Measurements from ENCODE around the gene TP53I11. TPM values are rescaled to one million over a fixed set of nuclear protein-coding genes. Genes with fewer than 3 reads are reported as not detected.

The TP53I11 gene
- polyA plus RNA-seq, 3 donors = 11.0 to 13.2 (median 11.3) TPM

- Histone ChIP-seq H3K27me3 (ENCODE audit: control insufficient read depth in 2 of 2, insufficient read depth in 2 of 2, low read length in 2 of 2) (no peaks in the 10 kb centered on the region), H3K4me1 (ENCODE audit: control insufficient read depth in 1 of 2, insufficient read depth in 2 of 2, low read length in 2 of 2) (peaks cover 10 to 13% of the 10 kb centered on the region in 2 donors), H3K9me3 (replicated peaks in 1 of 2; ENCODE audit: control insufficient read depth in 1 of 2, insufficient read depth in 1 of 2, low read length in 2 of 2) (no peaks in the 10 kb centered on the region), H2AFZ (ENCODE audit: insufficient read depth, low read depth, low read length, poor library complexity, severe bottlenecking) (no peak overlapping the region), H3K9ac (ENCODE audit: insufficient read depth, low read length, poor library complexity, severe bottlenecking) (no peak overlapping the region), H3K79me2 (ENCODE audit: insufficient read depth, low read length) (no peaks in the 10 kb centered on the region), H4K20me1 (ENCODE audit: insufficient read depth, low read length) (no peaks in the 10 kb centered on the region), H3K36me3 (replicated peaks in 1 of 2; ENCODE audit: control insufficient read depth in 1 of 2, insufficient read depth in 2 of 2, low read length in 2 of 2) (no peaks in the 10 kb centered on the region), H3K27ac (ENCODE audit: low read depth in 1 of 2, low read length in 2 of 2) (no peak overlapping the region), H3K4me3 (replicated peaks in 1 of 3; ENCODE audit: low read depth in 2 of 3, low read length in 3 of 3) (no peak overlapping the region), H3K4me2 (replicated peaks; ENCODE audit: extremely low read depth, low read length, poor library complexity, severe bottlenecking) (no peak overlapping the region)
- Mint-ChIP-seq H3K27me3 (ENCODE audit: low read depth in 3 of 3) (peaks cover 2 to 5% (median 3%) of the 10 kb centered on the region in 3 donors), H3K36me3 (no peaks in the 10 kb centered on the region), H3K27ac (no peak overlapping the region), H3K4me1 (peaks cover 11% of the 10 kb centered on the region), H3K9me3 (peaks cover 0 to 2% (median 0%) of the 10 kb centered on the region in 7 donors), H3K4me3 (no peak overlapping the region)
- no peak for TF ChIP-seq CTCF (IDR thresholded peaks at IDR 0.05)
- no peak for DNase-seq
- 74% methylated on average over 3 of the region's 3 CpGs for WGBS (ENCODE audit: insufficient coverage)
- intact Hi-C loops (cut with micrococcal nuclease) = no loop called here
These were observed 27.7 kb upstream of the TP53I11 start for GRCh38 chr11:44978274-44978960.

DNA sequence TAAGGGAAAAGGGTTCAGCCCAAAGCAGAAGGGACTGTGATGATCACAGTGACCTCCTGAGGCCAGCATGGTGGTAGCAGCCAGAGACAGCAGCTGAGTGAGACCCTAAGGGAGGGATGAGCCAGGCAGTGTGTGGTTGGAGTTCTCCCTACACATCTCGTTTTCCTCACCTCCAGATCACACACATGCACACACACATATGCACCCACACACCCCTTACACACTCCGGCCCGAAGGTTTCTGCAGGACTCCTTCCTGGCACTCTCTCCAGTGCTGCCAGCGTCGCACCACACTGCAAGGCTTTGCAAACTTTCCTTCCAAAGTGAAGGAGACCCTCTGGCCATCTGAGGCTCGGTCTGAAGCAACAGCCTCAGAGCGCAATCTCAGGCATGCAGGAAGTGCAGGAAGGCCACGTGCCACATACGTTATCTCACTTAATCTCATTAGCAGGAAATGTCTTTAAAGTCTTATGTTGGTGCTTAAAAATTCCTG lies 26.9 kb upstream of the TP53I11 start:
- Histone ChIP-seq H3K4me3 (replicated peaks in 1 of 3; ENCODE audit: low read depth in 2 of 3, low read length in 3 of 3) (peak overlapping the region in 1 of 3 experiments; percentile 50), H3K9me3 (replicated peaks in 1 of 2; ENCODE audit: control insufficient read depth in 1 of 2, insufficient read depth in 1 of 2, low read length in 2 of 2) (no peaks in the 10 kb centered on the region), H3K4me2 (replicated peaks; ENCODE audit: extremely low read depth, low read length, poor library complexity, severe bottlenecking) (peak overlapping the region; percentile 60), H3K36me3 (replicated peaks in 1 of 2; ENCODE audit: control insufficient read depth in 1 of 2, insufficient read depth in 2 of 2, low read length in 2 of 2) (no peaks in the 10 kb centered on the region), H4K20me1 (ENCODE audit: insufficient read depth, low read length) (no peaks in the 10 kb centered on the region), H2AFZ (ENCODE audit: insufficient read depth, low read depth, low read length, poor library complexity, severe bottlenecking) (peak overlapping the region; percentile 76), H3K27me3 (ENCODE audit: control insufficient read depth in 2 of 2, insufficient read depth in 2 of 2, low read length in 2 of 2) (no peaks in the 10 kb centered on the region), H3K27ac (ENCODE audit: low read depth in 1 of 2, low read length in 2 of 2) (no peak overlapping the region), H3K4me1 (ENCODE audit: control insufficient read depth in 1 of 2, insufficient read depth in 2 of 2, low read length in 2 of 2) (peaks cover 10 to 13% of the 10 kb centered on the region in 2 donors), H3K9ac (ENCODE audit: insufficient read depth, low read length, poor library complexity, severe bottlenecking) (peak overlapping the region; percentile 15), H3K79me2 (ENCODE audit: insufficient read depth, low read length) (no peaks in the 10 kb centered on the region)
- H3K27ac Mint-ChIP-seq = peak overlapping the region in 2 of 7 donors; percentile 6 to 43
- H3K9me3 Mint-ChIP-seq = peaks cover 0 to 2% (median 0%) of the 10 kb centered on the region in 7 donors
- DNase-seq = peak in 1 of 3 donors; percentile 5
- H3K36me3 Mint-ChIP-seq = no peaks in the 10 kb centered on the region
- peak; percentile 27 for TF ChIP-seq CTCF (IDR thresholded peaks at IDR 0.05)
- 9% methylated on average over 4 of the region's 9 CpGs for WGBS (ENCODE audit: insufficient coverage)
- peaks cover 11% of the 10 kb centered on the region for H3K4me1 Mint-ChIP-seq
- intact Hi-C loops (cut with micrococcal nuclease) = no loop called here
- peaks cover 3 to 5% (median 3%) of the 10 kb centered on the region in 3 donors for H3K27me3 Mint-ChIP-seq (ENCODE audit: low read depth in 3 of 3)
- H3K4me3 Mint-ChIP-seq = peak overlapping the region; percentile 64 to 88
